ENCODE results near the gene TRAPPC3L.

Gene TRAPPC3L

DNA sequence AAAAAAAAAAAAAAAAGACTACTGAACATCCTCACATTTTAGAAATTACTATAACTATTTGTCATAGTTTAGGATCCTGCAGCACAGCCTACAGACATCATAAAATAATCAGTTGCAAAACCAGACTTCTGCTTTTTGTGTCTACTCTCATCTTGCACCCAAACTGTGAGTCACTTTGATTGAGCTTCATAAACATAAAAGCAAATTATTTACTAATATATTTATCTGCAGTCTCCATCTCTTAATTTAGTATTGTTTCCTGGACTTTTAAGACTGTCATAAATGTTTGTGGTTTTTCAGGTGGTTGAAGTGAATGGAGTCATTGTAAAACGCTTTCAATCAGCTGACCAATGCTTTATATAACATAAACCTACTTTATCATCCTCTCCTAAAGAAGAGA lies 99.1 kb downstream of the TRAPPC3L start:
- Histone ChIP-seq H3K27ac (ENCODE audit: low read depth, low read length) (no peak overlapping the region), H3K36me3 (ENCODE audit: insufficient read depth, low read length) (no peaks in the 10 kb centered on the region), H3K4me3 (ENCODE audit: low read depth in 1 of 2, low read length in 2 of 2) (no peak overlapping the region), H3K9ac (ENCODE audit: low read length) (no peak overlapping the region), H3K4me1 (ENCODE audit: insufficient read depth, low read length) (no peaks in the 10 kb centered on the region), H3K9me3 (ENCODE audit: low read length) (no peaks in the 10 kb centered on the region), H3K27me3 (ENCODE audit: control insufficient read depth in 1 of 2, insufficient read depth in 2 of 2, low read length in 2 of 2) (no peaks in the 10 kb centered on the region)

GRCh38 chr6:116445102-116445501 lies 100.4 kb downstream of the TRAPPC3L start:
- H3K36me3 ChIP-seq (ENCODE audit: insufficient read depth, low read length), result no peaks in the 10 kb centered on the region
- H3K9me3 ChIP-seq (ENCODE audit: low read length), result no peaks in the 10 kb centered on the region
- H3K4me3 ChIP-seq (ENCODE audit: low read depth in 1 of 2, low read length in 2 of 2), result no peak overlapping the region
- no peaks in the 10 kb centered on the region for H3K27me3 ChIP-seq (ENCODE audit: control insufficient read depth in 1 of 2, insufficient read depth in 2 of 2, low read length in 2 of 2)
- no peaks in the 10 kb centered on the region for H3K4me1 ChIP-seq (ENCODE audit: insufficient read depth, low read length)
- no peak overlapping the region for H3K27ac ChIP-seq (ENCODE audit: low read depth, low read length)
- no peak overlapping the region for H3K9ac ChIP-seq (ENCODE audit: low read length)

Data from muscle layer of colon (tissue), 2 donors.